ENCODE data around the gene FOXK1. TPM values are rescaled to one million over a fixed set of nuclear protein-coding genes. Genes with fewer than 3 reads are reported as not detected.
A peak's percentile ranks its signal among the peaks of the same experiment; 100 is the strongest.

Gene FOXK1
- total and polyA plus RNA-seq, 2 of the 13 experiments (the other 11 are each of a cell fraction or from before 2014, with no cell fraction given) = 4.6 to 8.8 TPM

DNA sequence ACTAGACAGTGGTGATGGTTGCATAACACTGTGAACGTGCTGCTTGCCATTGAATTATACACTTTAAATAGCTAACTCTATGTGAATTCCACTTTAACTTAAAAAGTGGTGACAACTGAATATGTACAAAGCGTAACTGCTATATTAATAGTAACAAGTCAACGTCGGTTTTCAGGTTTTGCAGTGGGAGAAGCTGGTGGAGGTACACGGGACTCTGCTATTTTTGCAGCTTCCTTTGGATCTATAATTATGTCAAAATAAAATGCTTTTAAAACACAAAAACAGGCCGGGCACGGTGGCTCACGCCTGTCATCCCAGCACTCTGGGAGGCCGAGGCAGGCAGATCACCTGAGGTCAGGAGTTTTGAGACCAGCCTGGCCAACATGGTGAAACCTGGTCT lies 114.4 kb downstream of the FOXK1 start (continued):
- no peak for TF ChIP-seq ZFP36L1 (CRISPR knock-in tag; IDR thresholded peaks at IDR 0.05)

DNA sequence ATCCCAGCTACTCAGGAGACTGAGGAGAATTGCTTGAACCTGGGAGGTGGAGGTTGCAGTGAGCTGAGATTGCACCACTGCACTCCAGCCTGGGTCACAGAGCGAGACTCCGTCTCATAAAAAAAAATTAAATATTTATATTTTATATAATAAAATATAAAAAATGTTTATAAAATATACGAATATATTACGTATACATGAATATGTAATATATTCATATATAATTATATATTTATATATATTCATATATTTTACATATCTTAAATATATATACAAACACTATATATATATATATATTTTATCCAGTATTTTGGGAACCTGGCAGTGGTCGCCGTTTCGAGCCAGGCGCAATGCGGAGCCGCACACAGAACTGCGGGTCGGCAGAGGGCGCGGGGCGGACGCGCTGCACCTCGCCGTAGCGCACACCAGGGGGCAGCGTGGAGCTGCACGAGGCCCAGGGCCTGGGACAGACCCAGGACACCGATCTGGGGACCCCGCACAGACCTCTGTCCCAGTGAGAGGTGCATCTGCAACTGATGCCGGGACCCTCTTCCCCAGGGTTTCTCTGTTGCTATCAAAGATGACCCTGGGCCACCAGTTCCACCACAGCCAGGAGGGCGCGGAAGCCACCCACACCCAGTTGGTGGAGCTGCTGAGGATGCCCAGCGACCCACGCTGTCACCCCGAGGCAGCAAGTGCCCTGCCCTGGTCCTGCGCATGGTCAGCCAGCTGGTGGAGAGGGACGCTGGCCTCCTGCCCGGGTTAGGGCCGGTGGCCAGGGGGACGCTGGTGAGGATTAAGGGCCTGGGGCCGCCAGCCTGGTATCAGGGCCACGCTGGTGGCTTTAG lies 116.0 kb downstream of the FOXK1 start:
- Histone ChIP-seq H3K9me3 (ENCODE audit: low read length) (no peaks in the 10 kb centered on the region), H4K20me1 (ENCODE audit: insufficient read depth, low read length) (no peaks in the 10 kb centered on the region), H3K4me1 (ENCODE audit: insufficient read depth, low read length) (peaks cover 8% of the 10 kb centered on the region), H3K27ac (ENCODE audit: extremely low read length, insufficient read depth, low read length) (no peak overlapping the region), H3K9ac (ENCODE audit: insufficient read depth, low read depth, low read length) (no peak overlapping the region), H3K4me3 (replicated peaks in 1 of 3; ENCODE audit: insufficient read depth in 1 of 3, low read depth in 2 of 3, low read length in 3 of 3) (peak overlapping the region in 1 of 3 experiments; percentile 26; a peak in 1 of 6 replicates), H3K36me3 (replicated peaks in 1 of 2; ENCODE audit: control insufficient read depth in 1 of 2, insufficient read depth in 2 of 2, low read length in 2 of 2) (no peaks in the 10 kb centered on the region), H2AFZ (ENCODE audit: low read length) (no peak overlapping the region), H3K27me3 (ENCODE audit: control insufficient read depth in 1 of 2, insufficient read depth in 2 of 2, low read length in 2 of 2) (peaks cover 1 to 12% of the 10 kb centered on the region in 2 experiments; a peak in 2 of 5 replicates), H3K4me2 (ENCODE audit: low read depth, low read length) (peak overlapping the region; percentile 55), H3K79me2 (ENCODE audit: insufficient read depth, low read length) (no peaks in the 10 kb centered on the region)
- FAIRE-seq (no peak), DNase-seq (ENCODE audit: low spot score) (peak; percentile 31), ATAC-seq (peak; percentile 76)
- 18% methylated on average over 30 of the region's 37 CpGs for WGBS (ENCODE audit: low lambda C conversion rate)
- in situ Hi-C loops (cut with HindIII; ENCODE audit: extremely low pct_ligation_motif_present, low pct_unique_long_range_greater_than_20kb) = loop anchor here (10.0 kb wide), 1 partner anchor 287 kb away; no protein-coding TSS in a partner anchor
- POLR2A ChIA-PET = interaction anchor here (2.0 kb wide), 1 partner anchor 22 kb away, joined by 10 read pairs; the partner anchor contains the start of gene AP5Z1
- no TSS peak for BruUV-seq (replicated peaks)
- intact Hi-C loops (cut with micrococcal nuclease; ENCODE audit: unreplicated experiment) = no loop called here
- CTCF ChIA-PET (ENCODE audit: low intra/inter-chr PET ratio, low total read pairs) = interaction anchor here (1.6 to 2.0 kb wide), 2 partner anchors 85 to 287 kb away, joined by 13 to 17 read pairs; partner anchors contain the start of gene RADIL
- TF ChIP-seq ZFY (CRISPR knock-in tag; IDR thresholded peaks at IDR 0.05) (peak; percentile 44; the same call in 1 of the 2 replicates), ZFX (CRISPR knock-in tag; IDR thresholded peaks at IDR 0.05; ENCODE audit: low read depth) (0 out of 2 replicates have a peak, but pooled peaks have one; percentile 28), ZNF256 (CRISPR knock-in tag; conservative IDR thresholded peaks at IDR 0.05) (no peak), THAP8 (CRISPR knock-in tag; IDR thresholded peaks at IDR 0.05; ENCODE audit: borderline replicate concordance) (no peak), HMGXB4 (CRISPR knock-in tag; IDR thresholded peaks at IDR 0.05; ENCODE audit: borderline replicate concordance in 1 of 2, low read depth in 1 of 2) (peak in 1 of 2 experiments; percentile 59; a peak in 2 of 4 replicates), AGO1 (IDR thresholded peaks at IDR 0.05; ENCODE audit: low read depth, low read length, poor library complexity, severe bottlenecking) (peak; percentile 28), STAG1 (CRISPR knock-in tag; IDR thresholded peaks at IDR 0.05) (peak; percentile 84), ZBTB3 (CRISPR knock-in tag; IDR thresholded peaks at IDR 0.05; ENCODE audit: borderline replicate concordance, low read depth) (no peak), KDM2A (CRISPR knock-in tag; IDR thresholded peaks at IDR 0.05; ENCODE audit: borderline replicate concordance, low read depth) (peak; percentile 68; the same call in 1 of the 2 replicates)
- TF ChIP-seq, protein P1, sequence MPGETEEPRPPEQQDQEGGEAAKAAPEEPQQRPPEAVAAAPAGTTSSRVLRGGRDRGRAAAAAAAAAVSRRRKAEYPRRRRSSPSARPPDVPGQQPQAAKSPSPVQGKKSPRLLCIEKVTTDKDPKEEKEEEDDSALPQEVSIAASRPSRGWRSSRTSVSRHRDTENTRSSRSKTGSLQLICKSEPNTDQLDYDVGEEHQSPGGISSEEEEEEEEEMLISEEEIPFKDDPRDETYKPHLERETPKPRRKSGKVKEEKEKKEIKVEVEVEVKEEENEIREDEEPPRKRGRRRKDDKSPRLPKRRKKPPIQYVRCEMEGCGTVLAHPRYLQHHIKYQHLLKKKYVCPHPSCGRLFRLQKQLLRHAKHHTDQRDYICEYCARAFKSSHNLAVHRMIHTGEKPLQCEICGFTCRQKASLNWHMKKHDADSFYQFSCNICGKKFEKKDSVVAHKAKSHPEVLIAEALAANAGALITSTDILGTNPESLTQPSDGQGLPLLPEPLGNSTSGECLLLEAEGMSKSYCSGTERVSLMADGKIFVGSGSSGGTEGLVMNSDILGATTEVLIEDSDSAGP (CRISPR knock-in tag; IDR thresholded peaks at IDR 0.05; ENCODE audit: borderline replicate concordance) = 0 out of 2 replicates have a peak, but pooled peaks have one; percentile 18
- TF ChIP-seq, protein P2, sequence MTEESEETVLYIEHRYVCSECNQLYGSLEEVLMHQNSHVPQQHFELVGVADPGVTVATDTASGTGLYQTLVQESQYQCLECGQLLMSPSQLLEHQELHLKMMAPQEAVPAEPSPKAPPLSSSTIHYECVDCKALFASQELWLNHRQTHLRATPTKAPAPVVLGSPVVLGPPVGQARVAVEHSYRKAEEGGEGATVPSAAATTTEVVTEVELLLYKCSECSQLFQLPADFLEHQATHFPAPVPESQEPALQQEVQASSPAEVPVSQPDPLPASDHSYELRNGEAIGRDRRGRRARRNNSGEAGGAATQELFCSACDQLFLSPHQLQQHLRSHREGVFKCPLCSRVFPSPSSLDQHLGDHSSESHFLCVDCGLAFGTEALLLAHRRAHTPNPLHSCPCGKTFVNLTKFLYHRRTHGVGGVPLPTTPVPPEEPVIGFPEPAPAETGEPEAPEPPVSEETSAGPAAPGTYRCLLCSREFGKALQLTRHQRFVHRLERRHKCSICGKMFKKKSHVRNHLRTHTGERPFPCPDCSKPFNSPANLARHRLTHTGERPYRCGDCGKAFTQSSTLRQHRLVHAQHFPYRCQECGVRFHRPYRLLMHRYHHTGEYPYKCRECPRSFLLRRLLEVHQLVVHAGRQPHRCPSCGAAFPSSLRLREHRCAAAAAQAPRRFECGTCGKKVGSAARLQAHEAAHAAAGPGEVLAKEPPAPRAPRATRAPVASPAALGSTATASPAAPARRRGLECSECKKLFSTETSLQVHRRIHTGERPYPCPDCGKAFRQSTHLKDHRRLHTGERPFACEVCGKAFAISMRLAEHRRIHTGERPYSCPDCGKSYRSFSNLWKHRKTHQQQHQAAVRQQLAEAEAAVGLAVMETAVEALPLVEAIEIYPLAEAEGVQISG (CRISPR knock-in tag; IDR thresholded peaks at IDR 0.05) = peak; percentile 40

All from HepG2 (cell line).